AG04449 (cell line): ENCODE data around the gene IWS1.
A peak's percentile ranks its signal among the peaks of the same experiment; 100 is the strongest.
"Not testable (repeated sequence)": the region's sequence is repeated elsewhere in the genome, so short reads cannot be mapped to it uniquely, and the experiment has no call there.

Experiments
- CTCF ChIA-PET: fragments of 350-600 bp; formaldehyde crosslinking; extraction: SDS; loops from one replicate; lab custom pipeline; 2021; ENCODE audit warnings: antibody characterized with exemption; lab: Yijun Ruan, JAX
- POLR2A ChIA-PET: fragments of 400-600, 350-600 bp; formaldehyde crosslinking; extraction: SDS; loops from one replicate; lab custom pipeline; 2020; ENCODE audit warnings: antibody characterized with exemption, inconsistent platforms; lab: Yijun Ruan, JAX
- DNase-seq: peaks from one replicate; pipeline ENCODE4 v3.0.0-alpha.2; 2010; ENCODE audit warnings: low read depth, low spot score
- H3K4me3 ChIP-seq: 2 replicates; pipeline ENCODE4 v1.5.1; 2011; ENCODE audit warnings: low read depth, mild to moderate bottlenecking, control low read depth, low read length
- CTCF ChIP-seq: IDR thresholded peaks from one replicate; pipeline ENCODE4 v1.5.1; 2011; ENCODE audit warnings: mild to moderate bottlenecking, moderate library complexity, low read length, control low read depth, inconsistent platforms; ENCODE audit not compliant: insufficient read depth; ENCODE audit errors: missing control alignments

Gene IWS1

DNA sequence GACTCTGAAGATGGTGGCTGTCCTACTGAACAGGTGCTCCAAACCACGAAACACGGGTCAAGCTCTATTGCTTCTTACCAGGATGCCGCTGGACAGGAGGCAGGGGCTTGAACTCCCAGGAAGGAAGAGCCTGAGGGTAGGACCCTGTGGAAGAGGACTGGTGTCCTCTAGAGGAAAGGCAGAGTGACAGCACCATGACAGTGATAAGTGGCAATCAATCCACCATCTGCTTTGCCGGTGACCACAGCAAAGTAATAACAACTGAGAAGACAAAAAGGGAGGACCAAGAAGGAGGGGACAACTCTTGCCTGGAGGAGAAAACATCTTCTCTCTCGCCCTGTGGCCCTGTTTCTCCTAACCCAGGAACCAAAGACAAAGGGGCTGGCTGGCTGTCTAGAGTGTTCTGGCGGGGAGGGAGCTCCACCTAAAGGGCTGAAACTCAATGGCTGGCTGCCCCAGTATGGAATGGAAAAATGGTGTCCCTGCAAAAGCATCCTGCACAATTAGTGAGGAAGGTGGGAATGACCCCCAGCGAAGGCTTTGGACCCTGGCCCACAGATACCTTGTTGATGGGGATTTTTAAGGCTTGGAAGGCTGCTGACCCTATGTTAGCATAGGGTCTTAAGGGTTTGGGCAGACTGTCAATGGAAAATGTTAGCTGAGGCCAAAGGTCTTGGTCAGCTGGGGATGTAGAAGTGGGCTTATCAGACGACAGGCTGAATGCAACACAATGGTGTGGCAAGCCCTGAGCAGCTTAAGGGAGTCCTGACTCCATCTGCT, 72.7 kb downstream of the IWS1 start:
- POLR2A ChIA-PET, result no interaction called here
- CTCF ChIA-PET, result interaction anchor here (0.8 to 4.9 kb wide), 8 partner anchors 14 to 129 kb away, joined by 3 to 41 read pairs (median 4); no protein-coding TSS in a partner anchor
- DNase-seq, result no peak
- no peak overlapping the region for H3K4me3 ChIP-seq
- TF ChIP-seq CTCF, result peak; percentile 11

DNA sequence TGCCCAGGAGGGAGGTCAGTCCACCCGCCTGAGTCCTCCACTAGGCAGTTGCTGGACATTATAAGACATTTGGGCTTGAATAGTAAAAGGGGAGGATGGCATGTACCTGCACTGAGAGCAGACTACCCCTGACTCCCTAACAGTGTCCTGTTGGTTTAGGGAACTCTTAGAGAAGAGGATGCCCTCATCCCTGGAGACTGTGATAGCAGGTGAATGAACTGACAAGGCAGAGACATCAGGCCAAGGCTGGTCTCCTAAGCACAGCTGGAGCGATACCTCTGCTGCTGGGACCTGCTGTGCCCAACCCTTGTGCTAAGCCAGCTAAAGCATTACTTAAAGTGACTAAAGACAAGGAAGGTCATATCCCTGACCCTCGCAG, 73.3 kb downstream of the IWS1 start:
- CTCF ChIA-PET, result interaction anchor here (0.9 to 4.9 kb wide), 6 partner anchors 15 to 129 kb away, joined by 3 to 41 read pairs (median 4); no protein-coding TSS in a partner anchor
- no peak overlapping the region for H3K4me3 ChIP-seq
- TF ChIP-seq CTCF, result no peak
- POLR2A ChIA-PET, result no interaction called here
- no peak for DNase-seq

DNA sequence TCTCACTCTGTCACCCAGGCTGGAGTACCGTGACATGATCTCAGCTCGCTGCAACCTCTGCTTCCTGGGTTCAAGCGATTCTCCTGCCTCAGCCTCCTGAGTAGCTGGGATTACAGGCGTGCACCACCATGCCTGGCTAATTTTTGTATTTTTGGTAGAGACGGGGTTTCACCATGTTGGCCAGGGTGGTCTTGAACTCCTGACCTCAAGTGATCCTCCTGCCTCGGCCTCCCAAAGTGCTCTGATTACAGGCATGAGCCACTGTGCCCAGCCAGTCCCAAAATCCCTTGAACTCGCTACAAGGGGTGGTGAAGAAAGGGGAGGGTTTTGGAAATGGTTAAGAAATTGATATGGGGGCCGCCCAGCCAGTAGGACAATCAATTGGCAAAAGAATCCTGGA, 73.9 kb downstream of the IWS1 start:
- POLR2A ChIA-PET, H3K4me3 ChIP-seq, DNase-seq: not testable (repeated sequence)
- CTCF ChIA-PET, result interaction anchor here (0.8 to 4.9 kb wide), 3 partner anchors 27 to 128 kb away, joined by 4 to 41 read pairs (median 23); no protein-coding TSS in a partner anchor

DNA sequence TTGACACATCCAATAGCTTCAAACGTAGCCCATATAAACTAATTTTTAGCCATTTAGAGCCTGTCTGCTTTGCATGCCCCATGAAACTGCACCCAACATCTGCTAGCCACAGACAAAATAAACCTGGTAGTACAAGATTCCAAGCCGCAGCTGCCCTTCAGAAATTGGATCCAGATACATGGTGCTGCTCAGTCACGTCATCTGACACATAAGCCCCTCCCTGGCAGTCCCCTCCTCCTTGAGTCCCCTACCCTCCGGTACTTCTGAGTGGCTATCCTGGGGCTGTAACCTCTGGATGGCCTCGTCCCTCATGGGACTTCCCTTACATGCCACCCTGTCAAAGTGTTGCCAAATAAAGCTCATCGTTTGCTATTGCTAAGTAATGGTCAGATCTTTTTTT, 74.3 kb downstream of the IWS1 start:
- POLR2A ChIA-PET, result no interaction called here
- H3K4me3 ChIP-seq, result no peak overlapping the region
- no peak for TF ChIP-seq CTCF
- CTCF ChIA-PET, result interaction anchor here (0.8 to 4.9 kb wide), 4 partner anchors 16 to 128 kb away, joined by 3 to 41 read pairs (median 14); no protein-coding TSS in a partner anchor
- no peak for DNase-seq

DNA sequence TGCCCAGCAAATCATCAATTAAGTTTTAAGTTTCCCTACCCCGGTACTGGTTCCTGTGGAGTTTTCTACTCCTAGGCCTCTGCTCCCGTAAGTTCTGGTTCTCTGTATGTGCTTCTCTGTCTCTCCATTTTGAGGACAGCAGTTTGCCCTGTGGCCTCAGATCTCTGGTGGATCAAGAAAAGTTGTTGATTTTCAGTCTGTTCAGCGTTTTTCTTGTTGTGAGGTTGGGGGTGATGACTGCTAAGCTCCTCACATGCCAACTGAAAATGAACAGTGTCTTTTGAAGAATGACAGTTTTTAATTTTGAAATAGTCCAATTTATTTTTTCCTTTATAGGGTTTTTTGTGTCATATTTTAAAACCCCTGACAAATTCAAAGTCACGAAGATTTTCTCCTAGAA, 76.4 kb downstream of the IWS1 start:
- no peak overlapping the region for H3K4me3 ChIP-seq
- no peak for TF ChIP-seq CTCF
- ChIA-PET CTCF (interaction anchor here (0.9 to 4.9 kb wide), 3 partner anchors 29 to 126 kb away, joined by 5 to 41 read pairs (median 23); no protein-coding TSS in a partner anchor), POLR2A (no interaction called here)
- no peak for DNase-seq

DNA sequence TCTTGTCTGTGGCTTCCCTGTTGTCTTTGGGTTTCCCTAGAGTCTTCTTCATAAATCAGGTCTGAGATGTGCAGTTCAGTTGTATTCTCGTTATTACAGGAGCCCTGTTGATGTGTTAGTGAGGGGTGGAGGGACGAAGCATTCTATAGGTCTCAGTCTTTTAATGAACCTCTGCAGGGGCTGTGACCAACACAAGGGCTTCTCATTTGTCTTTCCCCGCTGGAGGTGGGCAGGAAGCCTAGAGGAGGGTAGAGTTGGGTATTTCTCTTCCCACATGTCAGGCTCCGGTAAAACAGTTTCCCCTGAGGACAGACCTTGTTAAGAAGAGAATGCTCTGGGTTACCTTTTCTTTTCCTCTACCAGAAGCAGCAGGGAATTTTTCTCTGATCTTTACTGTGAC, 76.9 kb downstream of the IWS1 start:
- POLR2A ChIA-PET, result no interaction called here
- no peak for TF ChIP-seq CTCF
- no peak for DNase-seq
- H3K4me3 ChIP-seq, result no peak overlapping the region
- CTCF ChIA-PET, result interaction anchor here (4.9 kb wide), 1 partner anchor 125 kb away, joined by 41 read pairs; no protein-coding TSS in a partner anchor
